HG03460 (cell line): Measurements from ENCODE around the gene MYOF.
"Not testable (repeated sequence)": the region's sequence is repeated elsewhere in the genome, so short reads cannot be mapped to it uniquely, and the experiment has no call there.

Experiments used
- ATAC-seq: cut with Tn5 transposase; IDR thresholded peaks from one replicate; pipeline ENCODE4 v1.9.1; 2021; ENCODE audit not compliant: unreplicated experiment

The MYOF gene

GRCh38 chr10:93435621-93436397 is 46.3 kb downstream of the MYOF start:
- no peak for ATAC-seq

GRCh38 chr10:93434991-93435491 is 47.1 kb downstream of the MYOF start:
- ATAC-seq, result no peak

GRCh38 chr10:93431361-93431760 is 50.8 kb downstream of the MYOF start:
- ATAC-seq, result no peak

- ATAC-seq, result no peak
These were observed 56.3 kb downstream of the MYOF start for GRCh38 chr10:93425861-93426260.

- no peak for ATAC-seq
These were observed 60.0 kb downstream of the MYOF start for GRCh38 chr10:93422118-93422517.

- no peak for ATAC-seq
These were observed 60.9 kb downstream of the MYOF start for GRCh38 chr10:93420944-93421825.

- ATAC-seq, result no peak
These were observed 62.0 kb downstream of the MYOF start for GRCh38 chr10:93420091-93420490.

GRCh38 chr10:93419016-93419415 is 63.1 kb downstream of the MYOF start:
- ATAC-seq, result not testable (repeated sequence)

- ATAC-seq, result no peak
These were observed 64.2 kb downstream of the MYOF start for GRCh38 chr10:93417921-93418320.

GRCh38 chr10:93417266-93417665 is 64.9 kb downstream of the MYOF start:
- ATAC-seq, result no peak

- no peak for ATAC-seq
These were observed 65.3 kb downstream of the MYOF start for GRCh38 chr10:93416824-93417223.

GRCh38 chr10:93415693-93416092 is 66.4 kb downstream of the MYOF start:
- ATAC-seq, result no peak

- no peak for ATAC-seq
These were observed 68.9 kb downstream of the MYOF start for GRCh38 chr10:93413252-93413689.

- no peak for ATAC-seq
These were observed 69.3 kb downstream of the MYOF start for GRCh38 chr10:93412801-93413200.

- ATAC-seq, result no peak
These were observed 71.3 kb downstream of the MYOF start for GRCh38 chr10:93410697-93411348.

- no peak for ATAC-seq
These were observed 73.4 kb downstream of the MYOF start for GRCh38 chr10:93408783-93409182.

GRCh38 chr10:93406364-93407145 is 75.6 kb downstream of the MYOF start:
- no peak for ATAC-seq

GRCh38 chr10:93404048-93404354 is 78.1 kb downstream of the MYOF start:
- ATAC-seq, result no peak

- ATAC-seq, result no peak
These were observed 78.7 kb downstream of the MYOF start for GRCh38 chr10:93403152-93404047.

- ATAC-seq, result no peak
These were observed 79.9 kb downstream of the MYOF start for GRCh38 chr10:93402192-93402591.
